Coronary artery (tissue), 2 donors: ENCODE results near the gene ELAVL3.
"Not testable (repeated sequence)": the region's sequence is repeated elsewhere in the genome, so short reads cannot be mapped to it uniquely, and the experiment has no call there.

Experiments
- DNase-seq: peaks from one replicate; pipeline ENCODE4 v3.0.0-alpha.2; 2017; ENCODE audit warnings: low spot score
- H3K27ac ChIP-seq, 2 donors: fragments of 200-600 bp; sonication (generic); one replicate each; pipeline ENCODE4 v1.5.1; 2016 to 2019
- H3K4me3 ChIP-seq: fragments of 200-600 bp; sonication (generic); 2 replicates; pipeline ENCODE4 v1.5.1; 2016; ENCODE audit warnings: mild to moderate bottlenecking, moderate library complexity
- CTCF ChIP-seq: fragments of 200-600 bp; sonication (generic); IDR thresholded peaks from one replicate; pipeline ENCODE4 v1.5.1; 2019; ENCODE audit warnings: antibody characterized with exemption

Gene ELAVL3

GRCh38 chr19:11408591-11408990 is 72.3 kb downstream of the ELAVL3 start:
- H3K4me3 ChIP-seq: no peak overlapping the region
- no peak for TF ChIP-seq CTCF
- no peak overlapping the region for H3K27ac ChIP-seq
- DNase-seq: no peak

- DNase-seq, H3K4me3 ChIP-seq, H3K27ac ChIP-seq: not testable (repeated sequence)
Observed at GRCh38 chr19:11406703-11407236, 74.1 kb downstream of the ELAVL3 start.

GRCh38 chr19:11405846-11406643 is 74.8 kb downstream of the ELAVL3 start:
- Histone ChIP-seq H3K4me3 (no peak overlapping the region), H3K27ac (no peak overlapping the region)
- no peak for DNase-seq
- no peak for TF ChIP-seq CTCF

GRCh38 chr19:11404588-11405222 is 76.1 kb downstream of the ELAVL3 start:
- Histone ChIP-seq H3K27ac (no peak overlapping the region), H3K4me3 (no peak overlapping the region)
- no peak for TF ChIP-seq CTCF
- DNase-seq: no peak

- Histone ChIP-seq H3K27ac (no peak overlapping the region), H3K4me3 (no peak overlapping the region)
- no peak for DNase-seq
- no peak for TF ChIP-seq CTCF
Observed at GRCh38 chr19:11401808-11402543, 78.9 kb downstream of the ELAVL3 start.
